ENCODE measurements around the gene EIF2S2. TPM values are rescaled to one million over a fixed set of nuclear protein-coding genes. Genes with fewer than 3 reads are reported as not detected.

The EIF2S2 gene
- total RNA-seq, 1 experiment from 2014 or later, result 179 TPM

DNA sequence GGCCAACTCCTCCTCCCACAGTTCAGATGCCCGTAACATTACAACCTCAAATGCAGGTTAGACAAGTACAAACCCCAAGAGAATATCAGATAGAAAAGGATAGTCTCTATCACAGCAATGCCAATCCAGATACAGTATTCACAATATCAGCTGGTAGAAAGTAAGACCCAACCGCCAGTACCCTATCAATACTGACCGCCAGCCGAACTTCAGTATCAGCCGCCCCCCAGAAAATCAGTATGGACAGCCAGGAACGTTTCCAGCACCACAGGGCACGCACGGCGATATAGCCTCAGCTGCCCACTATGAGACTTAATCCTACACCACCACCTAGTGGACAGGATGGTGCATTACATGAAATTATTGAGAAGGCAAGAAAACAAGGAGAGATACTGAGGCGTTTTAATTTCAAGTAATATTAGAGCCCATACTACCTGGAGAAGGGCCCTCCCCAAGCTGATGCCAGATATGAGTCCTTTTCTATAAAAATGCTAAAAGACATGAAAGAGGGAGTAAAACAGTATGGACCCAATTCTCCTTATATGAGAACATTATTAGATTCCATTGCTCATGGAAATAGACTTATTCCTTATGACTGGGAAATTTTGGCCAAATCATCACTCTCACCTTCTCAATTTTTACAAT lies 17.6 kb upstream of the EIF2S2 start:
- H3K27me3 Mint-ChIP-seq (ENCODE audit: unreplicated experiment), result peaks cover 17% of the 10 kb centered on the region
- H3K4me3 Mint-ChIP-seq (ENCODE audit: low read depth, unreplicated experiment), result peak overlapping the region; percentile 15
- BruUV-seq (replicated peaks), result no TSS peak
- no peaks in the 10 kb centered on the region for H3K36me3 Mint-ChIP-seq (ENCODE audit: insufficient read depth, unreplicated experiment)
- intact Hi-C loops (cut with micrococcal nuclease; ENCODE audit: unreplicated experiment), result loop anchor here (1.0 to 5.0 kb wide), 3 partner anchors 17 to 267 kb away; partner anchors contain the start of gene EIF2S2
- peak overlapping the region; percentile 6 for H3K27ac Mint-ChIP-seq (ENCODE audit: unreplicated experiment)
- peaks cover 18% of the 10 kb centered on the region for H3K4me1 Mint-ChIP-seq (ENCODE audit: low read depth, unreplicated experiment)
- TF ChIP-seq, protein P1, sequence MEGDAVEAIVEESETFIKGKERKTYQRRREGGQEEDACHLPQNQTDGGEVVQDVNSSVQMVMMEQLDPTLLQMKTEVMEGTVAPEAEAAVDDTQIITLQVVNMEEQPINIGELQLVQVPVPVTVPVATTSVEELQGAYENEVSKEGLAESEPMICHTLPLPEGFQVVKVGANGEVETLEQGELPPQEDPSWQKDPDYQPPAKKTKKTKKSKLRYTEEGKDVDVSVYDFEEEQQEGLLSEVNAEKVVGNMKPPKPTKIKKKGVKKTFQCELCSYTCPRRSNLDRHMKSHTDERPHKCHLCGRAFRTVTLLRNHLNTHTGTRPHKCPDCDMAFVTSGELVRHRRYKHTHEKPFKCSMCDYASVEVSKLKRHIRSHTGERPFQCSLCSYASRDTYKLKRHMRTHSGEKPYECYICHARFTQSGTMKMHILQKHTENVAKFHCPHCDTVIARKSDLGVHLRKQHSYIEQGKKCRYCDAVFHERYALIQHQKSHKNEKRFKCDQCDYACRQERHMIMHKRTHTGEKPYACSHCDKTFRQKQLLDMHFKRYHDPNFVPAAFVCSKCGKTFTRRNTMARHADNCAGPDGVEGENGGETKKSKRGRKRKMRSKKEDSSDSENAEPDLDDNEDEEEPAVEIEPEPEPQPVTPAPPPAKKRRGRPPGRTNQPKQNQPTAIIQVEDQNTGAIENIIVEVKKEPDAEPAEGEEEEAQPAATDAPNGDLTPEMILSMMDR (IDR thresholded peaks at IDR 0.05; ENCODE audit: unreplicated experiment), result peak; percentile 95
- CTCF ChIA-PET, result interaction anchor here (1.0 to 1.2 kb wide), 2 partner anchors 18 to 60 kb away, joined by 4 to 6 read pairs; partner anchors contain the start of gene EIF2S2
- H3K9me3 Mint-ChIP-seq (ENCODE audit: low read depth, unreplicated experiment), result no peaks in the 10 kb centered on the region
- DNase-seq, result peak; percentile 84

DNA sequence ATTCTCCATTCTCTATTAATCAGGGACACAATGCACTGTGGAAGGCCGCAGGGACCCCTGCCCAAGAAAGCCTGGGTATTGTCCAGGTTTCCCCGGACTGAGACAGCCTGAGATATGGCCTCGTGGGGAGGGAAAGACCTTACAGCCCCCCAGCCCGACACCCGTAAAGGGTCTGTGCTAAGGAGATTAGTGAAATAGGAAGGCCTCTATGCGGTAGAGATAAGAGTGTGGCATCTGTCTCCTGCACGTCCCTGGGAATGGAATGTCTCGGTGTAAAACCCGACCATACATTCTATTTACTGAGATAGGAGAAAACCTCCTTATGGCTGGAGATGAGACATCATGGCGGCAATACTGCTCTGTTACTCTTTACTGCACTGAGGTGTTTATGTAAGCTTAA lies 15.7 kb upstream of the EIF2S2 start:
- Mint-ChIP-seq H3K27ac (ENCODE audit: unreplicated experiment) (no peak overlapping the region), H3K4me1 (ENCODE audit: low read depth, unreplicated experiment) (peaks cover 25% of the 10 kb centered on the region)

DNA sequence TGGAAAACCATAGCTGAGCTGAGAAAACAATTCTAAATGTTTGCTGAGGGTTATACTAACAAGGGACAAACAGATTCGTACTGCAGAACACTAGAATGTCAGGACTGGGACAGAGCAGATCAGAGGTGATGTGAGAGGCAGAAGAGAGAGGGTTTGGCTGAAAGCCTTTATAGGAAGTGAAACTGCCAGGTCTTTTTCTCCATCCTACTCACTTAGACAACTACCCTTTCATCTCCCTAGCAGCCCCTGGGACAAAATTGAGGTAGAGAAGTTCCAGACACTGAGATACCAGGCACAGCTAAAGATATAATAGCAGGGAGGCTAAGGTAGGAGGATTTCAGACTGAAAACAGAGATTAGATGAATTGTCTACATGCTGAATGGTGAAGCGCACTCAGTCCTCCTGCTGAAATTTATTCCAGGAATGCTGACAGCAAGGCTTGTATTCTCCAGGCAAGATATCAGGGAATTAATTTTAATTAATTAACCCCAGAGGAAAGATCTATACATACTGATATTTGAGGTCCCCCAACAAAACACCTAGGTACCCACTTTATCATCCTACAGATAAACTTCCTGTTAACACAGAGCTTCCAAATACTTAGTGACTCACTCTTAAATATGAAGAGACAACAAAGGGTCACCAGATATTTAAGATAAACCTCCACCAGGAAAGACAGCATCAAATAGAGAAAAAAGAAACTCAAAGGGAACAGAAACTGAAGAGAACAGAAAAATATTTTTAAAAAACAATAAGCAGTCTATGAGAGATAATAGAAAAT lies 12.6 kb upstream of the EIF2S2 start:
- intact Hi-C loops (cut with micrococcal nuclease; ENCODE audit: unreplicated experiment), result loop anchor here (5.0 kb wide), 2 partner anchors 37 to 262 kb away; no protein-coding TSS in a partner anchor
- TF ChIP-seq, protein P1 (IDR thresholded peaks at IDR 0.05; ENCODE audit: unreplicated experiment), result no peak
- H3K4me3 Mint-ChIP-seq (ENCODE audit: low read depth, unreplicated experiment), result no peak overlapping the region
- no peak for DNase-seq
- H3K27me3 Mint-ChIP-seq (ENCODE audit: unreplicated experiment), result peaks cover 17% of the 10 kb centered on the region
- CTCF ChIA-PET, result interaction anchor here (0.6 kb wide), 2 partner anchors 37 to 690 kb away, joined by 3 read pairs; no protein-coding TSS in a partner anchor
- H3K27ac Mint-ChIP-seq (ENCODE audit: unreplicated experiment), result no peak overlapping the region
- no TSS peak for BruUV-seq (replicated peaks)
- H3K9me3 Mint-ChIP-seq (ENCODE audit: low read depth, unreplicated experiment), result no peaks in the 10 kb centered on the region
- H3K4me1 Mint-ChIP-seq (ENCODE audit: low read depth, unreplicated experiment), result peaks cover 18% of the 10 kb centered on the region
- H3K36me3 Mint-ChIP-seq (ENCODE audit: insufficient read depth, unreplicated experiment), result no peaks in the 10 kb centered on the region

More for the DNA sequence above, 15.7 kb upstream of the EIF2S2 start:
- Mint-ChIP-seq H3K9me3 (ENCODE audit: low read depth, unreplicated experiment) (no peaks in the 10 kb centered on the region), H3K27me3 (ENCODE audit: unreplicated experiment) (peaks cover 17% of the 10 kb centered on the region), H3K4me3 (ENCODE audit: low read depth, unreplicated experiment) (no peak overlapping the region), H3K36me3 (ENCODE audit: insufficient read depth, unreplicated experiment) (no peaks in the 10 kb centered on the region)
- TF ChIP-seq, protein P1 (IDR thresholded peaks at IDR 0.05; ENCODE audit: unreplicated experiment), result no peak
- no TSS peak for BruUV-seq (replicated peaks)
- no peak for DNase-seq
- intact Hi-C loops (cut with micrococcal nuclease; ENCODE audit: unreplicated experiment), result loop anchor here (5.0 kb wide), 2 partner anchors 40 to 265 kb away; no protein-coding TSS in a partner anchor
- CTCF ChIA-PET, result no interaction called here

DNA sequence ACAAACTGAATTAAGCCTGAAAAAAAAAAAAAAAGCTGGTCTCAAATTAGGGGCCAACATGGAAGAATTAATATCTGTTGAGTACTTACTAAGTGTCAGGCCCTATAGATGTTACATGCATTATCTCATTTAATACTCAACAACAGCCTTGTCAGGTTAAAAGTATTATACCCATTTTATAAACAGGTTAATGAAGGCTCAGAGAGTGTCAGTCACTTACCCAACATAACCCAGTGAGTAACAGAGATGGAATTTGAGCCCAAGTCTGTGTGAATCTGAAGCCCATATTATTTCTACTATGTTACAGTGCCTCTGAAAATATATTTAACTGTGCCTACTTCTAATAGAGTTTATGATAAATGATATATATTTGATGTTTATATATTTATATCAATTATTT lies 11.3 kb upstream of the EIF2S2 start:
- no peak for DNase-seq
- H3K36me3 Mint-ChIP-seq (ENCODE audit: insufficient read depth, unreplicated experiment), result no peaks in the 10 kb centered on the region
- H3K27me3 Mint-ChIP-seq (ENCODE audit: unreplicated experiment), result peaks cover 7% of the 10 kb centered on the region
- peaks cover 15% of the 10 kb centered on the region for H3K4me1 Mint-ChIP-seq (ENCODE audit: low read depth, unreplicated experiment)
- BruUV-seq (replicated peaks), result no TSS peak
- H3K9me3 Mint-ChIP-seq (ENCODE audit: low read depth, unreplicated experiment), result no peaks in the 10 kb centered on the region
- intact Hi-C loops (cut with micrococcal nuclease; ENCODE audit: unreplicated experiment), result no loop called here
- no peak overlapping the region for H3K4me3 Mint-ChIP-seq (ENCODE audit: low read depth, unreplicated experiment)
- CTCF ChIA-PET, result interaction anchor here (0.7 to 1.3 kb wide), 2 partner anchors 10 to 11 kb away, joined by 3 read pairs; partner anchors contain the start of gene EIF2S2
- H3K27ac Mint-ChIP-seq (ENCODE audit: unreplicated experiment), result no peak overlapping the region
- TF ChIP-seq, protein P1 (IDR thresholded peaks at IDR 0.05; ENCODE audit: unreplicated experiment), result no peak
